H9 (cell line): ENCODE data around the gene ACSM4. TPM values are rescaled to one million over a fixed set of nuclear protein-coding genes. Genes with fewer than 3 reads are reported as not detected.

Source experiments
- DNase-seq: peaks from one replicate; pipeline ENCODE4 v3.0.0-alpha.2; 2017
- H2AFZ ChIP-seq: one replicate; pipeline ENCODE4 v1.6.1; 2013; ENCODE audit warnings: mild to moderate bottlenecking, low read length, control low read depth, moderate library complexity
- H2AK5ac ChIP-seq: 2 replicates; pipeline ENCODE4 v1.6.1; 2013; ENCODE audit warnings: low read length, control low read depth, mixed read lengths; ENCODE audit not compliant: insufficient read length
- H2BK120ac ChIP-seq: one replicate; pipeline ENCODE4 v1.6.1; 2013; ENCODE audit warnings: low read depth, mild to moderate bottlenecking, low read length, control low read depth, inconsistent platforms; ENCODE audit not compliant: poor library complexity, severe bottlenecking
- H2BK12ac ChIP-seq: 2 replicates; pipeline ENCODE4 v1.6.1; 2013; ENCODE audit warnings: low read length, control low read depth, mixed read lengths, low read depth; ENCODE audit not compliant: insufficient read length
- H2BK15ac ChIP-seq: 2 replicates; pipeline ENCODE4 v1.6.1; 2013; ENCODE audit warnings: low read depth, low read length, control low read depth
- H2BK20ac ChIP-seq: one replicate; pipeline ENCODE4 v1.6.1; 2013; ENCODE audit warnings: low read depth, mild to moderate bottlenecking, low read length, control low read depth, inconsistent platforms; ENCODE audit not compliant: poor library complexity, severe bottlenecking
- H2BK5ac ChIP-seq: 2 replicates; pipeline ENCODE4 v1.6.1; 2013; ENCODE audit warnings: low read length, control low read depth, mixed read lengths; ENCODE audit not compliant: insufficient read length
- H3K14ac ChIP-seq: 2 replicates; pipeline ENCODE4 v1.6.1; 2013; ENCODE audit warnings: low read length, control low read depth; ENCODE audit not compliant: insufficient read depth
- H3K18ac ChIP-seq: 2 replicates; pipeline ENCODE4 v1.6.1; 2013; ENCODE audit warnings: low read depth, mild to moderate bottlenecking, mixed read lengths, low read length, control low read depth; ENCODE audit not compliant: insufficient read length
- H3K23ac ChIP-seq: 2 replicates; pipeline ENCODE4 v1.6.1; 2013; ENCODE audit warnings: low read length, control low read depth, mixed read lengths, low read depth; ENCODE audit not compliant: insufficient read length
- H3K23me2 ChIP-seq: 2 replicates; pipeline ENCODE4 v1.6.1; 2013; ENCODE audit warnings: low read depth, mild to moderate bottlenecking, mixed read lengths, low read length, control low read depth; ENCODE audit not compliant: insufficient read length, poor library complexity, severe bottlenecking
- H3K27ac ChIP-seq: 2 replicates; pipeline ENCODE4 v1.5.1; 2013; ENCODE audit warnings: low read length, control low read depth, mixed read lengths, low read depth; ENCODE audit not compliant: insufficient read length
- H3K27me3 ChIP-seq: 2 replicates; pipeline ENCODE4 v1.6.1; 2013; ENCODE audit warnings: low read length, control low read depth, inconsistent platforms; ENCODE audit not compliant: insufficient read depth
- H3K4ac ChIP-seq: 2 replicates; pipeline ENCODE4 v1.6.1; 2013; ENCODE audit warnings: low read depth, mild to moderate bottlenecking, control low read depth, inconsistent platforms, low read length, moderate library complexity
- H3K4me1 ChIP-seq: 2 replicates; pipeline ENCODE4 v1.6.1; 2013; ENCODE audit warnings: low read length, control low read depth, inconsistent platforms; ENCODE audit not compliant: insufficient read depth
- H3K4me2 ChIP-seq: 2 replicates; pipeline ENCODE4 v1.6.1; 2013; ENCODE audit warnings: low read length, control low read depth, mixed read lengths; ENCODE audit not compliant: insufficient read length, insufficient read depth
- H3K56ac ChIP-seq: 2 replicates; pipeline ENCODE4 v1.6.1; 2013; ENCODE audit warnings: low read depth, mild to moderate bottlenecking, mixed read lengths, low read length, control low read depth; ENCODE audit not compliant: insufficient read length
- H3K79me1 ChIP-seq: 2 replicates; pipeline ENCODE4 v1.6.1; 2013; ENCODE audit warnings: low read depth, mild to moderate bottlenecking, moderate library complexity, low read length, control low read depth, inconsistent platforms; ENCODE audit not compliant: insufficient read depth, poor library complexity, severe bottlenecking
- H3K79me2 ChIP-seq: 2 replicates; pipeline ENCODE4 v1.6.1; 2013; ENCODE audit warnings: low read length, control low read depth, inconsistent platforms; ENCODE audit not compliant: insufficient read depth
- H3K9ac ChIP-seq: 2 replicates; pipeline ENCODE4 v1.6.1; 2013; ENCODE audit warnings: low read length, control low read depth, mixed read lengths; ENCODE audit not compliant: insufficient read length; ENCODE audit errors: extremely low read depth
- H3K9me3 ChIP-seq: one replicate; pipeline ENCODE4 v1.6.1; 2013; ENCODE audit warnings: low read depth, low read length, inconsistent platforms; ENCODE audit not compliant: control insufficient read depth
- H3T11ph ChIP-seq: one replicate; pipeline ENCODE4 v1.6.1; 2013; ENCODE audit warnings: mild to moderate bottlenecking, low read length, control low read depth, inconsistent platforms
- H4K20me1 ChIP-seq: one replicate; pipeline ENCODE4 v1.6.1; 2013; ENCODE audit not compliant: control insufficient read depth, insufficient read length, insufficient read depth
- H4K5ac ChIP-seq: 2 replicates; pipeline ENCODE4 v1.6.1; 2013; ENCODE audit warnings: low read depth, mild to moderate bottlenecking, mixed read lengths, low read length, control low read depth; ENCODE audit not compliant: insufficient read length
- H4K8ac ChIP-seq: replicated peaks from 2 replicates; pipeline ENCODE4 v1.6.1; 2013; ENCODE audit warnings: low read length, control low read depth, mixed read lengths, low read depth; ENCODE audit not compliant: insufficient read length
- H4K91ac ChIP-seq: 2 replicates; pipeline ENCODE4 v1.6.1; 2013; ENCODE audit warnings: low read depth, mild to moderate bottlenecking, moderate library complexity, mixed read lengths, low read length, control low read depth; ENCODE audit not compliant: insufficient read length
- H3K27ac Mint-ChIP-seq, 3 experiments: 2 replicates in 2 of 3; 3 replicates in 1 of 3; pipeline ENCODE4 v1.8.0; 2020 to 2021; ENCODE audit warnings: mixed read lengths in 3 of 3, mild to moderate bottlenecking in 1 of 3, moderate library complexity in 1 of 3
- H3K27me3 Mint-ChIP-seq: 2 replicates; pipeline ENCODE4 v1.8.0; 2021; ENCODE audit warnings: low read depth, mild to moderate bottlenecking, moderate library complexity, mixed read lengths
- H3K36me3 Mint-ChIP-seq, 3 experiments: 2 replicates in 2 of 3; 3 replicates in 1 of 3; pipeline ENCODE4 v1.8.0; 2020 to 2021; ENCODE audit warnings: low read depth in 3 of 3, mixed read lengths in 3 of 3; ENCODE audit not compliant: insufficient read depth in 1 of 3
- H3K4me1 Mint-ChIP-seq, 2 experiments: 2 replicates each; pipeline ENCODE4 v1.8.0; 2020; ENCODE audit warnings: mixed read lengths in 2 of 2
- H3K4me3 Mint-ChIP-seq, 2 experiments: 2 replicates in 1 of 2; 3 replicates in 1 of 2; pipeline ENCODE4 v1.8.0; 2020 to 2021; ENCODE audit warnings: mild to moderate bottlenecking in 2 of 2, mixed read lengths in 2 of 2, moderate library complexity in 1 of 2
- H3K9me3 Mint-ChIP-seq, 2 experiments: 2 replicates in 1 of 2; 3 replicates in 1 of 2; pipeline ENCODE4 v1.8.0; 2020; ENCODE audit warnings: mild to moderate bottlenecking in 2 of 2, mixed read lengths in 2 of 2, moderate library complexity in 1 of 2
- CTCF ChIP-seq: fragments of 200-600 bp; sonication (generic); conservative IDR thresholded peaks from 3 replicates; pipeline ENCODE4 v1.8.0; 2021; ENCODE audit warnings: antibody characterized with exemption, mild to moderate bottlenecking
- WGBS: extraction: QIAGEN DNeasy Blood & Tissue Kit; methylation state at CpG from one replicate; pipeline ENCODE4 v1.1.7; 2013; ENCODE audit warnings: missing lambda C conversion rate, low lambda C conversion rate, mixed read lengths; ENCODE audit not compliant: insufficient read length; ENCODE audit errors: extremely low coverage; 5-methylcytosine and 5-hydroxymethylcytosine counted together
- total RNA-seq: library from RNA; stranded (reverse); gene quantifications from 2 replicates; pipeline ENCODE4 v1.2.1, GENCODE V29; 2021

The ACSM4 gene
- total RNA-seq, 1 experiment from 2014 or later = not detected

- H2BK20ac ChIP-seq = no peak overlapping the region
- TF ChIP-seq CTCF = no peak
- no peak overlapping the region for H2BK12ac ChIP-seq
- no peak overlapping the region for H2BK120ac ChIP-seq
- no CpG with 5 or more reads among the region's 3 CpGs for WGBS
- H3K4me2 ChIP-seq = no peak overlapping the region
- H2AK5ac ChIP-seq = no peak overlapping the region
- H4K8ac ChIP-seq = no peak overlapping the region
- no peak overlapping the region for H3K4me3 Mint-ChIP-seq
- H3K18ac ChIP-seq = no peak overlapping the region
- H2AFZ ChIP-seq = no peak overlapping the region
- no peak overlapping the region for H2BK5ac ChIP-seq
- no peaks in the 10 kb centered on the region for H3K79me1 ChIP-seq
- no peak overlapping the region for H3K23ac ChIP-seq
- H3K27me3 ChIP-seq = no peaks in the 10 kb centered on the region
- DNase-seq = no peak
- no peak overlapping the region for H3K14ac ChIP-seq
- no peak overlapping the region for H3K27ac Mint-ChIP-seq
- H3K23me2 ChIP-seq = no peaks in the 10 kb centered on the region
- no peak overlapping the region for H3K9ac ChIP-seq
- no peak overlapping the region for H3T11ph ChIP-seq
- no peaks in the 10 kb centered on the region for H3K9me3 ChIP-seq
- H3K4me1 ChIP-seq = no peaks in the 10 kb centered on the region
- no peak overlapping the region for H4K91ac ChIP-seq
- no peaks in the 10 kb centered on the region; the same call in 1 of the 2 replicates for H3K27me3 Mint-ChIP-seq
- no peak overlapping the region for H3K4ac ChIP-seq
- H4K20me1 ChIP-seq = no peaks in the 10 kb centered on the region
- H3K9me3 Mint-ChIP-seq = peaks cover 2 to 11% of the 10 kb centered on the region in 2 experiments; a peak in 3 of 5 replicates
- no peak overlapping the region for H3K27ac ChIP-seq
- no peak overlapping the region for H4K5ac ChIP-seq
- no peak overlapping the region for H3K56ac ChIP-seq
- H3K4me1 Mint-ChIP-seq = peaks cover 2 to 3% of the 10 kb centered on the region in 2 experiments; a peak in 2 of 4 replicates
- peaks cover 0 to 6% (median 0%) of the 10 kb centered on the region in 3 experiments; a peak in 2 of 7 replicates for H3K36me3 Mint-ChIP-seq
- no peak overlapping the region for H2BK15ac ChIP-seq
- H3K79me2 ChIP-seq = no peaks in the 10 kb centered on the region
Measured at GRCh38 chr12:7375145-7375543, 71.3 kb downstream of the ACSM4 start.
